Liver (tissue), 9 donors: ENCODE data around the gene GPATCH2L. TPM values are rescaled to one million over a fixed set of nuclear protein-coding genes. Genes with fewer than 3 reads are reported as not detected.

ENCODE experiments used
- DNase-seq: peaks from one replicate; pipeline ENCODE4 v3.0.0-alpha.2; 2017; ENCODE audit warnings: low spot score
- H3K27ac ChIP-seq, 2 donors: one replicate each; pipeline ENCODE4 v1.7.0; 2013; ENCODE audit warnings: inconsistent platforms in 2 of 2, low read length in 2 of 2, control low read depth in 1 of 2, low read depth in 1 of 2, mild to moderate bottlenecking in 1 of 2
- H3K27me3 ChIP-seq, 4 donors: one replicate each; pipeline versions ENCODE4 v1.6.1 to v1.7.0; 2013; ENCODE audit warnings: low read length in 3 of 4, inconsistent platforms in 1 of 4, mild to moderate bottlenecking in 1 of 4, moderate library complexity in 1 of 4; ENCODE audit not compliant: control insufficient read depth in 4 of 4, insufficient read depth in 4 of 4
- H3K36me3 ChIP-seq, 4 donors: one replicate each; pipeline versions ENCODE4 v1.6.1 to v1.7.0; 2013; ENCODE audit warnings: low read length in 3 of 4, mild to moderate bottlenecking in 3 of 4, low read depth in 1 of 4, moderate library complexity in 1 of 4; ENCODE audit not compliant: control insufficient read depth in 4 of 4, insufficient read depth in 3 of 4
- H3K4me1 ChIP-seq, 4 donors: one replicate each; pipeline versions ENCODE4 v1.6.1 to v1.7.0; 2013; ENCODE audit warnings: low read length in 3 of 4, mild to moderate bottlenecking in 3 of 4, moderate library complexity in 1 of 4; ENCODE audit not compliant: control insufficient read depth in 4 of 4, insufficient read depth in 4 of 4
- H3K4me3 ChIP-seq, 3 donors: one replicate each; pipeline versions ENCODE4 v1.6.1 to v1.7.0; 2013; ENCODE audit warnings: low read length in 3 of 3, control low read depth in 1 of 3, low read depth in 1 of 3, mild to moderate bottlenecking in 1 of 3
- H3K9ac ChIP-seq, 2 donors: one replicate each; pipeline ENCODE4 v1.7.0; 2013; ENCODE audit warnings: low read length in 2 of 2, mild to moderate bottlenecking in 2 of 2, moderate library complexity in 2 of 2, control low read depth in 1 of 2, low read depth in 1 of 2
- H3K9me3 ChIP-seq, 4 donors: one replicate each; pipeline versions ENCODE4 v1.6.1 to v1.7.0; 2013; ENCODE audit warnings: low read length in 3 of 4; ENCODE audit not compliant: control insufficient read depth in 4 of 4
- CTCF ChIP-seq: fragments of 150-350 bp; IDR thresholded peaks from 2 replicates; pipeline ENCODE4 v1.5.1; 2017; ENCODE audit warnings: improper control_type of control experiment, low read depth, low read length; ENCODE audit not compliant: missing input control
- EGR1 ChIP-seq, 2 donors: IDR thresholded peaks; 2 replicates each; pipeline ENCODE4 v1.6.1; 2016 to 2018; ENCODE audit warnings: antibody characterized with exemption in 2 of 2, low read depth in 2 of 2
- FOXA1 ChIP-seq: IDR thresholded peaks from 2 replicates; pipeline ENCODE4 v1.6.1; 2016; ENCODE audit warnings: antibody characterized with exemption
- FOXA2 ChIP-seq: IDR thresholded peaks from 2 replicates; pipeline ENCODE4 v1.6.1; 2016; ENCODE audit warnings: antibody characterized with exemption
- GABPA ChIP-seq, 2 donors: IDR thresholded peaks in 1 of 2; conservative IDR thresholded peaks in 1 of 2; 2 replicates each; pipeline ENCODE4 v1.6.1; 2016; ENCODE audit warnings: antibody characterized with exemption in 2 of 2, mild to moderate bottlenecking in 1 of 2, moderate library complexity in 1 of 2
- HNF4A ChIP-seq, 2 donors: conservative IDR thresholded peaks; 2 replicates each; pipeline ENCODE4 v1.6.1; 2016; ENCODE audit warnings: antibody characterized with exemption in 2 of 2, mild to moderate bottlenecking in 2 of 2
- HNF4G ChIP-seq: IDR thresholded peaks from 2 replicates; pipeline ENCODE4 v1.6.1; 2016; ENCODE audit warnings: antibody characterized with exemption
- JUND ChIP-seq, 2 donors: IDR thresholded peaks; 2 replicates each; pipeline ENCODE4 v1.6.1; 2016; ENCODE audit warnings: antibody characterized with exemption in 2 of 2
- MAX ChIP-seq: IDR thresholded peaks from 2 replicates; pipeline ENCODE4 v1.6.1; 2016; ENCODE audit warnings: antibody characterized with exemption
- NR2F2 ChIP-seq: IDR thresholded peaks from 2 replicates; pipeline ENCODE4 v1.6.1; 2016; ENCODE audit warnings: antibody characterized with exemption
- RAD21 ChIP-seq, 2 donors: IDR thresholded peaks; 2 replicates each; pipeline ENCODE4 v1.6.1; 2016; ENCODE audit warnings: antibody characterized with exemption in 2 of 2, mild to moderate bottlenecking in 2 of 2
- RXRA ChIP-seq, 2 donors: IDR thresholded peaks; 2 replicates each; pipeline ENCODE4 v1.6.1; 2017 to 2018; ENCODE audit warnings: antibody characterized with exemption in 2 of 2, mild to moderate bottlenecking in 1 of 2
- SP1 ChIP-seq: IDR thresholded peaks from 2 replicates; pipeline ENCODE4 v1.6.1; 2018; ENCODE audit warnings: antibody characterized with exemption, mild to moderate bottlenecking
- TAF1 ChIP-seq: conservative IDR thresholded peaks from 2 replicates; pipeline ENCODE4 v1.6.1; 2016; ENCODE audit warnings: antibody characterized with exemption, mild to moderate bottlenecking
- YY1 ChIP-seq: IDR thresholded peaks from 2 replicates; pipeline ENCODE4 v1.6.1; 2016; ENCODE audit warnings: antibody characterized with exemption, mild to moderate bottlenecking
- WGBS: extraction: QIAGEN DNeasy Blood & Tissue Kit; methylation state at CpG from one replicate; pipeline ENCODE4 v1.1.7; 2013; 5-methylcytosine and 5-hydroxymethylcytosine counted together
- polyA plus RNA-seq, 2 donors: library from polyadenylated mRNA; stranded (reverse) in 1 of 2; unstranded in 1 of 2; fragments of 200-250 nt in 1 of 2; fragments of >200 nt in 1 of 2; fragmentation: Nextera tagmentation in 1 of 2; extraction: Ambion mirVana in 1 of 2; gene quantifications; one replicate each; pipeline versions ENCODE4 v1.2.1 to v1.2.3, GENCODE V29; 2013 to 2015
- total RNA-seq, 2 donors: library from RNA; depleted of rRNA; stranded (reverse); fragments of >200 nt; gene quantifications; one replicate each; pipeline ENCODE4 v1.2.3, GENCODE V29; 2014
- TF ChIP-seq, protein P1 (sequence below): IDR thresholded peaks from 2 replicates; pipeline ENCODE4 v1.6.1; 2016; ENCODE audit warnings: antibody characterized with exemption
- TF ChIP-seq, protein P2 (sequence below): IDR thresholded peaks from 2 replicates; pipeline ENCODE4 v1.6.1; 2016; ENCODE audit warnings: antibody characterized with exemption, mild to moderate bottlenecking
- donor health status: healthy.
- donor health status: healthy.
- donor health status: healthy.
- donor health status: healthy.
- donor health status: healthy.

GPATCH2L gene
- total and polyA plus RNA-seq, 4 donors, result 4.5 to 39.5 (median 15.8) TPM

DNA sequence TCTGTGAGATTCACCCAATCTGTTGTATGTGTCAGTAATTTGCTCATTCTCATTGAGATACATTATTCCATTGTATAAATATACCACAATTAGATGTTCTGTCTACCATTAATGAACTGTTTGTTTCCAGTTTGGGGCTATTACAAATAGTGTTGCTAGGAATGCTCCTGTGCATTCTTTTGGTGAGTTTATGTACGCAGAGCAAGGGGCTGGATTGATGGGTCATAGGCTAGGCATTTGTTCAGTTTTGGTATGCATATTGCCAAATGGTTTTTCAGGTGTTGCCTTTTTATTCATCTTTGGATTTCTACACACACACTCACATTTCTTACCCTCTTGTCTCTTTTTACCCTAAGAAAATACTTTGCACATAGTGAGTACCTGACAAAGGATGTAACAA lies 93.4 kb downstream of the GPATCH2L start:
- Histone ChIP-seq H3K4me3 (no peak overlapping the region), H3K36me3 (no peaks in the 10 kb centered on the region), H3K27ac (no peak overlapping the region), H3K9ac (no peak overlapping the region), H3K4me1 (no peaks in the 10 kb centered on the region), H3K27me3 (no peaks in the 10 kb centered on the region), H3K9me3 (peaks cover 0 to 11% (median 2%) of the 10 kb centered on the region in 4 donors)
- WGBS, result 94% methylated on average over 1 of the region's 1 CpG
- TF ChIP-seq, protein P1, sequence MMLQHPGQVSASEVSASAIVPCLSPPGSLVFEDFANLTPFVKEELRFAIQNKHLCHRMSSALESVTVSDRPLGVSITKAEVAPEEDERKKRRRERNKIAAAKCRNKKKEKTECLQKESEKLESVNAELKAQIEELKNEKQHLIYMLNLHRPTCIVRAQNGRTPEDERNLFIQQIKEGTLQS, result no peak
- TF ChIP-seq FOXA1 (no peak), FOXA2 (no peak), SP1 (no peak), NR2F2 (no peak), GABPA (IDR thresholded peaks at IDR 0.05 in 1 of 2, conservative IDR thresholded peaks at IDR 0.05 in 1 of 2) (no peak), MAX (no peak), CTCF (no peak), HNF4A (conservative IDR thresholded peaks at IDR 0.05) (no peak), RAD21 (IDR thresholded peaks at IDR 0.05) (no peak), YY1 (no peak), EGR1 (IDR thresholded peaks at IDR 0.05; ENCODE audit: low read depth in 2 of 2) (no peak), TAF1 (no peak), HNF4G (no peak), RXRA (IDR thresholded peaks at IDR 0.05) (no peak), JUND (IDR thresholded peaks at IDR 0.05) (no peak)
- TF ChIP-seq, protein P2, sequence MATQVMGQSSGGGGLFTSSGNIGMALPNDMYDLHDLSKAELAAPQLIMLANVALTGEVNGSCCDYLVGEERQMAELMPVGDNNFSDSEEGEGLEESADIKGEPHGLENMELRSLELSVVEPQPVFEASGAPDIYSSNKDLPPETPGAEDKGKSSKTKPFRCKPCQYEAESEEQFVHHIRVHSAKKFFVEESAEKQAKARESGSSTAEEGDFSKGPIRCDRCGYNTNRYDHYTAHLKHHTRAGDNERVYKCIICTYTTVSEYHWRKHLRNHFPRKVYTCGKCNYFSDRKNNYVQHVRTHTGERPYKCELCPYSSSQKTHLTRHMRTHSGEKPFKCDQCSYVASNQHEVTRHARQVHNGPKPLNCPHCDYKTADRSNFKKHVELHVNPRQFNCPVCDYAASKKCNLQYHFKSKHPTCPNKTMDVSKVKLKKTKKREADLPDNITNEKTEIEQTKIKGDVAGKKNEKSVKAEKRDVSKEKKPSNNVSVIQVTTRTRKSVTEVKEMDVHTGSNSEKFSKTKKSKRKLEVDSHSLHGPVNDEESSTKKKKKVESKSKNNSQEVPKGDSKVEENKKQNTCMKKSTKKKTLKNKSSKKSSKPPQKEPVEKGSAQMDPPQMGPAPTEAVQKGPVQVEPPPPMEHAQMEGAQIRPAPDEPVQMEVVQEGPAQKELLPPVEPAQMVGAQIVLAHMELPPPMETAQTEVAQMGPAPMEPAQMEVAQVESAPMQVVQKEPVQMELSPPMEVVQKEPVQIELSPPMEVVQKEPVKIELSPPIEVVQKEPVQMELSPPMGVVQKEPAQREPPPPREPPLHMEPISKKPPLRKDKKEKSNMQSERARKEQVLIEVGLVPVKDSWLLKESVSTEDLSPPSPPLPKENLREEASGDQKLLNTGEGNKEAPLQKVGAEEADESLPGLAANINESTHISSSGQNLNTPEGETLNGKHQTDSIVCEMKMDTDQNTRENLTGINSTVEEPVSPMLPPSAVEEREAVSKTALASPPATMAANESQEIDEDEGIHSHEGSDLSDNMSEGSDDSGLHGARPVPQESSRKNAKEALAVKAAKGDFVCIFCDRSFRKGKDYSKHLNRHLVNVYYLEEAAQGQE, result no peak
- DNase-seq, result no peak

DNA sequence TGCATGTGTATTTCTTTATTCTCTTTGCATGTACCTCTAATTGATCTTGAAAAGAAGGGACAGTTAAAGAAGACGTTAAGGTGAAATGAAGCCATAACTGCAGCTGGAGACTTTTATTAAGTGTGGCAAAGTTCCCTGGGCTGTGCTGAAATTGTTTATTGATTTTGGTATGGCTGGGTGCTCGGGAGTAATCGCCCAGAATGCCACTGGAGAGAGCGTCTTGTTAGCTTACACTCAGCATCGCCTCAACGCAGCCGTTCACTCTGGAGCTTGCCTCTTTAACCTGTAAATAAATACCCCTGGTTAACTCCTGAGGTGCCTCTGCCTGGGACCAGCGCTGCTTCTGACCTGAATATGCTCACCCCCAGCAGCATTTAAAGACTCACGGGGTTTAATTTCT lies 98.6 kb downstream of the GPATCH2L start:
- no peak overlapping the region for H3K4me3 ChIP-seq
- no peaks in the 10 kb centered on the region for H3K27me3 ChIP-seq
- H3K9me3 ChIP-seq, result no peaks in the 10 kb centered on the region
- H3K9ac ChIP-seq, result no peak overlapping the region
- peaks cover 0 to 4% (median 0%) of the 10 kb centered on the region in 4 donors for H3K4me1 ChIP-seq
- TF ChIP-seq SP1 (no peak), RXRA (IDR thresholded peaks at IDR 0.05) (no peak), RAD21 (IDR thresholded peaks at IDR 0.05) (no peak)
- TF ChIP-seq, protein P2, result no peak
- no peaks in the 10 kb centered on the region for H3K36me3 ChIP-seq
- DNase-seq, result no peak
- H3K27ac ChIP-seq, result no peak overlapping the region
- 15% methylated on average over 9 of the region's 9 CpGs for WGBS
